Tibial nerve (tissue), 3 donors: ENCODE measurements around the gene MYO1G.

Experiments used
- CTCF ChIP-seq, 5 experiments: fragments of 200-600 bp in 3 of 5; fragments of 450-650 bp in 2 of 5; sonication (generic) in 3 of 5; IDR thresholded peaks; one replicate each; pipeline ENCODE4 v1.5.1; 2016 to 2019; ENCODE audit warnings: antibody characterized with exemption in 5 of 5, mild to moderate bottlenecking in 3 of 5, moderate library complexity in 2 of 5
- POLR2A ChIP-seq, 2 donors: fragments of 450-650 bp; IDR thresholded peaks; one replicate each; pipeline ENCODE4 v1.6.1; 2017; ENCODE audit warnings: antibody characterized with exemption in 2 of 2, mild to moderate bottlenecking in 2 of 2, moderate library complexity in 2 of 2

DNA sequence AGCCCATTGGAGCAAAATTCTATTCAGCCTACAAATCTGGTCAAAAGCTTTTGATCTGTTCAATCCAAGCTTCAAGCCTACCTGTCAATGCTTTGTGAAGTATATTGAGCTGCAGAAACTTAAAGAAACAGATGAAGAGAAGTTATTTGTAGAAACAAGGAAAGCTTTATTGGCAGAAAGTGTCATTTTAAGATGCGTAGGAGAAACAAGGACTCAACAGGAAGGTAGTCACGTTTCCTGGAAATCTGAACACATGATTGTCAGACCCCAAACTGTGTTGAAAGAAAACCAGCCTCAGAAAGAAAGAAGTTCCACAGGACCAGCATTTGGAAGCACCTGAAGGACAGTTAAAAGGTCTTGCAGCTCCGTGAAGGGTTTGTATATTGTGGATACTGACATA lies 58.7 kb downstream of the MYO1G start:
- TF ChIP-seq POLR2A (IDR thresholded peaks at IDR 0.05) (no peak), CTCF (IDR thresholded peaks at IDR 0.05) (no peak)
